K562 (cell line): Measurements from ENCODE around the gene AK4. TPM values are rescaled to one million over a fixed set of nuclear protein-coding genes. Genes with fewer than 3 reads are reported as not detected.
A peak's percentile ranks its signal among the peaks of the same experiment; 100 is the strongest.

Source experiments
- CHAMP1 ChIP-seq: fragments of 450-650 bp; IDR thresholded peaks from 2 replicates; pipeline ENCODE4 v1.6.1; 2016; ENCODE audit warnings: mild to moderate bottlenecking
- CTCF ChIP-seq, 3 experiments: IDR thresholded peaks in 2 of 3; conservative IDR thresholded peaks in 1 of 3; 2 replicates each; pipeline ENCODE4 v1.5.1; 2011 to 2012; ENCODE audit warnings: low read length in 3 of 3, mild to moderate bottlenecking in 3 of 3, control low read depth in 2 of 3, improper control_type of control experiment in 1 of 3, inconsistent platforms in 1 of 3, low read depth in 1 of 3, mixed read lengths in 1 of 3, moderate library complexity in 1 of 3; ENCODE audit not compliant: insufficient read depth in 2 of 3
- CXXC5 ChIP-seq: fragments of 250-450 bp; sonication (Bioruptor Pico); IDR thresholded peaks from 2 replicates; pipeline ENCODE4 v1.8.0; 2022; ENCODE audit warnings: inconsistent platforms, mild to moderate bottlenecking, moderate library complexity
- E2F4 ChIP-seq: sonication (generic); formaldehyde crosslinking; IDR thresholded peaks from 2 replicates; pipeline ENCODE4 v1.8.0; 2022; ENCODE audit warnings: mild to moderate bottlenecking, low read depth, missing genetic modification reagents
- ETS2 ChIP-seq: IDR thresholded peaks from 2 replicates; pipeline ENCODE4 v1.6.1; 2016; ENCODE audit warnings: borderline replicate concordance, missing genetic modification characterization, mild to moderate bottlenecking, moderate library complexity, missing compliant biosample characterization; ENCODE audit not compliant: poor library complexity, severe bottlenecking
- HDAC2 ChIP-seq: fragments of 450-650 bp; IDR thresholded peaks from 2 replicates; pipeline ENCODE4 v1.6.1; 2016; ENCODE audit warnings: mild to moderate bottlenecking
- HMGN3 ChIP-seq: IDR thresholded peaks from 2 replicates; pipeline ENCODE4 v1.6.1; 2011; ENCODE audit warnings: borderline replicate concordance, low read depth, mild to moderate bottlenecking, mixed read lengths, low read length; ENCODE audit not compliant: insufficient read length; ENCODE audit errors: extremely low read depth
- MAZ ChIP-seq, 2 experiments: fragments of 450-650 bp in 1 of 2; sonication (generic) in 1 of 2; formaldehyde crosslinking; IDR thresholded peaks in 1 of 2; conservative IDR thresholded peaks in 1 of 2; 2 replicates each; pipeline versions ENCODE4 v1.4.0 to v1.5.0; 2020; ENCODE audit warnings: mild to moderate bottlenecking in 1 of 2, missing genetic modification reagents in 1 of 2
- MYC ChIP-seq, 2 experiments: fragments of 250-450 bp in 1 of 2; sonication (Bioruptor Pico) in 1 of 2; IDR thresholded peaks; 2 replicates each; pipeline versions ENCODE4 v1.5.1 to v1.6.1; 2012 to 2021; ENCODE audit warnings: low read depth in 2 of 2, borderline replicate concordance in 1 of 2, improper control_type of control experiment in 1 of 2, low read length in 1 of 2, mild to moderate bottlenecking in 1 of 2, moderate library complexity in 1 of 2
- NCOA1 ChIP-seq: fragments of 450-650 bp; IDR thresholded peaks from 2 replicates; pipeline ENCODE4 v1.6.1; 2016; ENCODE audit warnings: low read depth
- PHF8 ChIP-seq: fragments of 200-600 bp; sonication (generic); IDR thresholded peaks from 2 replicates; pipeline ENCODE4 v1.6.1; 2012; ENCODE audit warnings: mixed run types, mild to moderate bottlenecking, inconsistent platforms, low read length, moderate library complexity, borderline replicate concordance
- RBM25 ChIP-seq: fragments of 200-400 bp; formaldehyde crosslinking; IDR thresholded peaks from 2 replicates; pipeline ENCODE4 v1.6.1; 2018; ENCODE audit warnings: low read length, low read depth, moderate library complexity; ENCODE audit not compliant: severe bottlenecking
- SMAD1 ChIP-seq: fragments of 150-350 bp; IDR thresholded peaks from 2 replicates; pipeline ENCODE4 v1.6.1; 2014; ENCODE audit warnings: low read length, low read depth; ENCODE audit not compliant: partially characterized antibody
- XRCC4 ChIP-seq: IDR thresholded peaks from one replicate; pipeline ENCODE4 v1.6.1; 2011; ENCODE audit not compliant: insufficient read depth, insufficient read length; ENCODE audit errors: extremely low read depth
- ZBTB17 ChIP-seq: fragments of 450-650 bp; formaldehyde crosslinking; IDR thresholded peaks from 2 replicates; pipeline ENCODE4 v1.4.0; 2020; ENCODE audit warnings: mild to moderate bottlenecking
- ZNF79 ChIP-seq: fragments of 250-450 bp; sonication (Bioruptor Pico); IDR thresholded peaks from 2 replicates; pipeline ENCODE4 v1.4.0; 2020; ENCODE audit warnings: low read depth, mild to moderate bottlenecking, moderate library complexity
- polyA plus RNA-seq, 8 experiments: library from polyadenylated mRNA; depleted of rRNA in 4 of 8; stranded (reverse) in 5 of 8; unstranded in 3 of 8; fragments of >200 nt; fragmentation: Nextera tagmentation in 2 of 8; fragmentation: Illumina TruSeq in 1 of 8; extraction: Ambion mirVana in 2 of 8; extraction: Trizol in 1 of 8; gene quantifications; 2 replicates each; pipeline versions ENCODE4 v1.2.1 to v1.2.3, GENCODE V29; 2011 to 2014; ENCODE audit warnings: inconsistent platforms in 1 of 8, missing spikeins in 1 of 8
- total RNA-seq, 7 experiments: library from RNA; depleted of rRNA in 6 of 7; stranded (reverse); fragments of >200 nt in 6 of 7; fragmentation: Illumina TruSeq in 2 of 7; extraction: Trizol in 2 of 7; gene quantifications; 2 replicates each; pipeline versions ENCODE4 v1.2.1 to v1.2.3, GENCODE V29; 2011 to 2021; ENCODE audit warnings: low replicate concordance in 1 of 7

The AK4 gene
- total and polyA plus RNA-seq, 9 of the 15 experiments (the other 6 are each of a cell fraction or from before 2014, with no cell fraction given) = 10.4 to 96.6 (median 21.5) TPM

GRCh38 chr1:65254320-65255034 is 106.5 kb downstream of the AK4 start (continued):
- TF ChIP-seq CTCF (IDR thresholded peaks at IDR 0.05 in 2 of 3, conservative IDR thresholded peaks at IDR 0.05 in 1 of 3; ENCODE audit: insufficient read depth in 2 of 3, low read depth in 1 of 3, low read length in 3 of 3) = peak in 2 of 3 experiments; percentile 18 to 29; a peak in 3 of 6 replicates
- peak; percentile 42 for TF ChIP-seq MYC (IDR thresholded peaks at IDR 0.05; ENCODE audit: low read depth, low read length)
- TF ChIP-seq MYC (CRISPR knock-in tag; IDR thresholded peaks at IDR 0.05; ENCODE audit: borderline replicate concordance, low read depth) = no peak
- no peak for TF ChIP-seq ETS2 (tag)
- TF ChIP-seq SMAD1 = peak; percentile 27
- no peak for TF ChIP-seq NCOA1
- no peak for TF ChIP-seq XRCC4
- TF ChIP-seq E2F4 (CRISPR knock-in tag) = no peak
- TF ChIP-seq HDAC2 = 0 out of 2 replicates have a peak, but pooled peaks have one; percentile 56
- TF ChIP-seq CXXC5 (CRISPR knock-in tag) = peak; percentile 95
- TF ChIP-seq HMGN3 = peak; percentile 89
- TF ChIP-seq PHF8 = peak; percentile 90; the same call in 1 of the 2 replicates
- 0 out of 2 replicates have a peak, but pooled peaks have one; percentile 38 for TF ChIP-seq ZBTB17 (CRISPR knock-in tag)
- TF ChIP-seq CHAMP1 = no peak
- TF ChIP-seq ZNF79 (CRISPR knock-in tag) = no peak
- TF ChIP-seq RBM25 = peak; percentile 10
- peak; percentile 39 to 59; a peak in 3 of 4 replicates for TF ChIP-seq MAZ (CRISPR knock-in tag; conservative IDR thresholded peaks at IDR 0.05 in 1 of 2, IDR thresholded peaks at IDR 0.05 in 1 of 2)
